GM18499 (cell line): ENCODE data around the gene SYNC.
"Not testable (repeated sequence)": the region's sequence is repeated elsewhere in the genome, so short reads cannot be mapped to it uniquely, and the experiment has no call there.

Experiments
- ATAC-seq: cut with Tn5 transposase; IDR thresholded peaks from one replicate; pipeline ENCODE4 v1.9.1; 2021; ENCODE audit warnings: moderate number of reproducible peaks; ENCODE audit not compliant: insufficient read depth, unreplicated experiment

SYNC gene

GRCh38 chr1:32695098-32695904 lies 7.3 kb downstream of the SYNC start:
- no peak for ATAC-seq

DNA sequence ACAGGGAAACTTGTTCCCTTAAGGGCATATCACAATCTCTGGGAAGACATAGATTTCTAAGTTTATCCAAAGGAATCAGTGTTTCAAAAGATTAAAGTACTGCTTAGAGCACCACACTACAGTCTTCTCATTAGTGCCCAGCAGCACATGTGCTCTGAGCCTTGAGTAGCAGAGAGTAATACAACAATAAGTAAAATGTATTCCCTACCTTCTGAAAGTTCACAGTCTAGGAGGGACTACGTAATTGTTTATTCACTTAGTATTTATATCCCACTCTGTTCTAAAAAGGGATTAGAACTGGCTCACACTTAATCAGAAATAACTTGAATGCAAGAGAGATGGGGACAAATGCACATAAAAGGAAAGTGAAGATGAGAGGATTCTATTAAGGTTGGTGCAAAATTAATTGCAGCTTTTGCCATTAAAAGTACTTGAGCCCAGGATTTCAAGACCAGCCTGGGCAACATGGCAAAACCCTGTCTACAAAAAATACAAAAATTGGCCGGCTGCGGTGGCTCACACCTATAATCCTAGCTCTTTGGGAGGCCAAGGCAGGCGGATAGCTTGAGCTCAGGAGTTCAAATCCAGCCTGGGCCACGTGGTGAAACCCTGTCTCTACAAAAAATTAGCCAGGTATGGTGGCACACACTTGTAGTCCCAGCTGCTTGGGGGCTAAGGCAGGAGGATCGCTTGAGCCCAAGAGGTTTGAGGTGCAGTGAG lies 9.0 kb downstream of the SYNC start:
- ATAC-seq = no peak

GRCh38 chr1:32686387-32686786 lies 16.2 kb downstream of the SYNC start:
- no peak for ATAC-seq

GRCh38 chr1:32685498-32685897 lies 17.1 kb downstream of the SYNC start:
- ATAC-seq = no peak

- ATAC-seq = no peak
Measured at GRCh38 chr1:32684167-32684811, 18.3 kb downstream of the SYNC start.

DNA sequence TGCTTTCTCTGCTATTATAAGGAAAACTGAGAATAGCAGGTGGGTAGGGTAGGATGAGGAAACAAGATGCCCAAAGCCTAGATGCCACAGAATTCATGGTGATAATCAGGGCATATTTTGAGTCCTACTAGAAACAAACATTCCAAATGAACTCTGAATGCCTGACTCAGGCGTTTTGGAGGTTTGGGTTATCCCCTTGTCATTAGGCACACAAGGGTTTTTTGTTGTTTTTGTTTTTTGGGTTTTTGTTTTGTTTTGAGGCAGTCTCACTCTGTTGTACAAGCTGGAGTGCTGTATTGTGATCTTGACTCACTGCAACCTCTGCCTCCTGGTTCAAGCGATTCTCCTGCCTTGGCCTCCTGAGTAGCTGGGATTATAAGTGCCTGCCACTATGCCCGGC lies 19.2 kb downstream of the SYNC start:
- ATAC-seq = no peak

DNA sequence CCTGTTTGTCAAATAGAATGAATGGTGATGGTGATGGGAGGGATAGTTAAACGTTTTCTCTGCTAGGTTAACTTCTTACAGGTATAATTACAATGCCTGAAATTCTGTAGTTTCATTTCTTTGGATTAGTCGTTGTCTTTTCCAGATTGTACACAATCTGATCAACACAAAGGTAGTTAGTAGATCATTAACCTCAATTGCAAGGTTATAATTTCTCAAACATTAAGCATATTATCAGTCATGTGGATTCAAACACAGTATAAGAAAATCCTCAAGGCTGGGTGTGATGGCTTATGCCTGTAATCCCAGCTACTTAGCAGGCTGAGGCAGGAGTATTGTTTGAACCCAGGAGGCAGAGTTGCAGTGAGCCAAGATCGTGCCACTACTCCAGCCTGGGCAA lies 20.6 kb downstream of the SYNC start:
- ATAC-seq = no peak

- ATAC-seq = no peak
Measured at GRCh38 chr1:32681509-32681908, 21.1 kb downstream of the SYNC start.

GRCh38 chr1:32680642-32681041 lies 21.9 kb downstream of the SYNC start:
- ATAC-seq = no peak

- not testable (repeated sequence) for ATAC-seq
Measured at GRCh38 chr1:32679993-32680392, 22.6 kb downstream of the SYNC start.

DNA sequence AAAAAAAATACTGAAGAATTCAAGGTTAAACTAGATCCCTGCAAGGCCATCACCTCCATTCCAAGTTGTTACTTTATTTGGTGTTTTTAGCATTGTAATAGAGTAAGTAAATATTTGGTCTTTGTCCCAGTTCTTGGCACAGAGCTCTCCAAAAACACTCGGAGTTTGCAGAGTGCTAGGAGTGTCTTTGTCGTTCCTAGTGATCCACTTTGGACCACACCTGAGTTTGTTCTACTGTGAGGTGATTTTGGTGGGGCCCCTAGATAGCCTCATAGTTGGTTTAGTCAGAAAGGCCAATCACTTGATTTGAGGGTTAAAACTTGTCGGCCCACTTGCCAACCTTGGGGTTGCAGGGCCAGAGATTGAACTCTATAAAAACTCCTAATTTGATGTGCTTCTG lies 25.6 kb downstream of the SYNC start:
- no peak for ATAC-seq

DNA sequence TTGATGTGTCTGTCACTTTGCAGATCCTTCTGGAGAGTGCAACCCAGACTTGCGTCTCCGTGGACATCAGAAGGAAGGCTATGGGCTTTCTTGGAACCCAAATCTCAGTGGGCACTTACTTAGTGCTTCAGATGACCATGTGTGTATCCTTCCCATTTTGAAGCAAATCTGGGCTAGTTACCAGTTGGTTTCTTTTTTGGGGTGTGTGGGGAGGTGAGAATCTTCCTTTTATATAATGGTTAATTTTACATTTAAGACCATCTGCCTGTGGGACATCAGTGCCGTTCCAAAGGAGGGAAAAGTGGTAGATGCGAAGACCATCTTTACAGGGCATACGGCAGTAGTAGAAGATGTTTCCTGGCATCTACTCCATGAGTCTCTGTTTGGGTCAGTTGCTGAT lies 33.9 kb downstream of the SYNC start:
- not testable (repeated sequence) for ATAC-seq

- no peak for ATAC-seq
Measured at GRCh38 chr1:32666901-32667566, 35.5 kb downstream of the SYNC start.

DNA sequence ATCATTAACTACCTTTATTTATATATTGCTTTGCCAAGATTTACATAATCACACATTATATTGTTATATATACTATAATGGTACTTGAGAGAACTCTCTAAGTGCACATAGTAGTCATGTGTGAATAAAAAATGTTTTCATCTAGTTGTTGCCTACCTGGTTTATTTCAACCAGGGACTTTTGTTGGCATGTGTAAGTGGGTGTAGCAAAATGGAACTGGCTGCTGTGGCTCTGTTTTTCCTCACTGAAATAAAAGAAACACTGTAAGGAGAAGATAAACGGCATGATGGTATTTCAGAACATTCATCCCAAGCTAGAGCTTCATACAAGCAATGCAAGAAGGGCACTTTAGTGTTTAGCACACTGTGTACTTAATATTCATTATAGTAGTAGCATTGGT lies 36.7 kb downstream of the SYNC start:
- ATAC-seq = no peak

GRCh38 chr1:32659581-32659980 lies 43.0 kb downstream of the SYNC start:
- ATAC-seq = no peak

- ATAC-seq = no peak
Measured at GRCh38 chr1:32652244-32652962, 50.2 kb downstream of the SYNC start.

DNA sequence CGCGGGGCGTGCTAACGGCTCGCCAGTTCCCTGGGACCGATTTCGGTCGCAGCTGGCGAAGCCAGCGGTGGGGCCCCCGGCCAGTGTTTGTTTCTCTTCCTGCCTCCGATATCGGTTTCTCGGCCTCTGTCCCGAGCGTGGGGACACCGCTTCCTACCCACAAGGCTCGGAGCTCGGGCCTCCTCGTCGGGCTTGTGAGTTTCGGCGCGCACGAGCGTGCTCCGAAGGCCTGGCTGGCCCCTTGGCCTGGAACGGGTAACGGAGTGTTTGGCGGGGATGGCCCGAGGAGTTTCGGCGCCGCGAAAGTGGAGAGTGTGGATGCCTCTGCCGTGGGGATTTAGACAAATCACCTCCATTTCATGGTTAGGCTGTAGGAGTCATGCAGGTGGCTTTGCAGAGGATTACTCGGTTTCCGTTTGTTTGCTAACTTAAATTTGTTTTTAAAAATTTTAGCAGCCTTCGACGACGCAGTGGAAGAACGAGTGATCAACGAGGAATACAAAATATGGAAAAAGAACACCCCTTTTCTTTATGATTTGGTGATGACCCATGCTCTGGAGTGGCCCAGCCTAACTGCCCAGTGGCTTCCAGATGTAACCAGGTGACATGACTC lies 51.0 kb downstream of the SYNC start:
- peak; percentile 2 for ATAC-seq

- ATAC-seq = peak; percentile 52
Measured at GRCh38 chr1:32650752-32651460, 51.7 kb downstream of the SYNC start, which contains the start of gene RBBP4. TSS of gene RBBP4 (plus strand) at chr1:32651208. CDS start at chr1:32651307, 99 bp downstream.

DNA sequence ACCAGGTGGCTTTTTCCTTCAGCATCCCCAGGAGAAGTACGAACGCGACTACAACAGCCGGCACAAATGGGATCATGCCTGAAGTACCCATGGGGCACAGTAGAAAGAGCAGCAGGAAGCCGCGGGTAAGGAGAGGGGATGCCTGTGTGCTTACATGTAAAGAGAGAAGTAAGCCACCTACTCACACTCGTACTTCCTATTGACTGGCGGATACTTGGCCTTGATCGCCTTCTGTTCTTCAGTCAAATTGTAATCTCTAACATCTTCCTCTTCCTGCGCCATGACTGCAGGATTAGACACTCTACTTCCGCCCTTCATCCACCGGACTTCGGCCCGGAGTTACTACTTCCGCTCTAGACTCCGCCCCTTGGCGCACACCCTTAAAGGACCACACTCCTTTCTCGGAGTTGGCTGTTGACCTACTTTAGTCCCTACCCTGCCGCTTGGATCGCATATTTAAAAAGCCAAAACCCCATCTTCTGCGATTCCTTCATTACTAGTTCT lies 52.3 kb downstream of the SYNC start, which contains the start of gene ZBTB8OS:
Gene ZBTB8OS, minus strand, starts transcription at position 303 of the 504 bp plus-strand sequence. Its CDS starts 21 bp downstream, at position 282.
- ATAC-seq = peak; percentile 68
